Fibroblast of skin of back (primary cell): ENCODE measurements around the gene PLCB1.

Experiments
- DNase-seq: peaks from one replicate; pipeline ENCODE4 v3.0.0-alpha.2; 2013

Gene PLCB1

GRCh38 chr20:8735674-8736073 is 603.6 kb downstream of the PLCB1 start:
- no peak for DNase-seq

- no peak for DNase-seq
Measured at GRCh38 chr20:8740265-8740664, 608.2 kb downstream of the PLCB1 start.

GRCh38 chr20:8744228-8744844 is 612.3 kb downstream of the PLCB1 start:
- peak; percentile 45 for DNase-seq

- no peak for DNase-seq
Measured at GRCh38 chr20:8749101-8749500, 617.0 kb downstream of the PLCB1 start.

- DNase-seq = peak; percentile 73
Measured at GRCh38 chr20:8749986-8750385, 617.9 kb downstream of the PLCB1 start.

GRCh38 chr20:8755340-8756118 is 623.5 kb downstream of the PLCB1 start:
- no peak for DNase-seq

- peak; percentile 96 for DNase-seq
Measured at GRCh38 chr20:8756410-8756809, 624.3 kb downstream of the PLCB1 start.

GRCh38 chr20:8757146-8757545 is 625.1 kb downstream of the PLCB1 start:
- DNase-seq = peak; percentile 91

GRCh38 chr20:8764344-8764962 is 632.4 kb downstream of the PLCB1 start:
- peak; percentile 38 for DNase-seq

- DNase-seq = no peak
Measured at GRCh38 chr20:8766868-8767390, 634.9 kb downstream of the PLCB1 start.

GRCh38 chr20:8774412-8774811 is 642.3 kb downstream of the PLCB1 start:
- no peak for DNase-seq

- peak; percentile 82 for DNase-seq
Measured at GRCh38 chr20:8777911-8778310, 645.8 kb downstream of the PLCB1 start.

- no peak for DNase-seq
Measured at GRCh38 chr20:8778387-8778786, 646.3 kb downstream of the PLCB1 start.

GRCh38 chr20:8780915-8781314 is 648.8 kb downstream of the PLCB1 start:
- DNase-seq = no peak

- peak; percentile 97 for DNase-seq
Measured at GRCh38 chr20:8782804-8783203, 650.7 kb downstream of the PLCB1 start.

GRCh38 chr20:8783734-8784133 is 651.7 kb downstream of the PLCB1 start:
- DNase-seq = peak; percentile 53

- no peak for DNase-seq
Measured at GRCh38 chr20:8786383-8786782, 654.3 kb downstream of the PLCB1 start.

GRCh38 chr20:8787090-8787489 is 655.0 kb downstream of the PLCB1 start:
- no peak for DNase-seq

- DNase-seq = no peak
Measured at GRCh38 chr20:8788275-8788674, 656.2 kb downstream of the PLCB1 start.

- DNase-seq = no peak
Measured at GRCh38 chr20:8788831-8789230, 656.8 kb downstream of the PLCB1 start.

- DNase-seq = peak; percentile 62
Measured at GRCh38 chr20:8790442-8791074, 658.5 kb downstream of the PLCB1 start.

GRCh38 chr20:8795404-8795803 is 663.3 kb downstream of the PLCB1 start:
- no peak for DNase-seq

- no peak for DNase-seq
Measured at GRCh38 chr20:8796088-8796660, 664.1 kb downstream of the PLCB1 start.
